Measurements from ENCODE around the gene KIF13A.
"Not testable (repeated sequence)": the region's sequence is repeated elsewhere in the genome, so short reads cannot be mapped to it uniquely, and the experiment has no call there.

Gene KIF13A

GRCh38 chr6:17907406-17908229 is 79.8 kb downstream of the KIF13A start:
- DNase-seq (ENCODE audit: low read depth, low spot score), result peak; percentile 95
- peak overlapping the region; percentile 90 for H3K27ac ChIP-seq

GRCh38 chr6:17905611-17906592 is 81.5 kb downstream of the KIF13A start:
- DNase-seq (ENCODE audit: low read depth, low spot score), result no peak
- H3K27ac ChIP-seq, result peak overlapping the region; percentile 90

DNA sequence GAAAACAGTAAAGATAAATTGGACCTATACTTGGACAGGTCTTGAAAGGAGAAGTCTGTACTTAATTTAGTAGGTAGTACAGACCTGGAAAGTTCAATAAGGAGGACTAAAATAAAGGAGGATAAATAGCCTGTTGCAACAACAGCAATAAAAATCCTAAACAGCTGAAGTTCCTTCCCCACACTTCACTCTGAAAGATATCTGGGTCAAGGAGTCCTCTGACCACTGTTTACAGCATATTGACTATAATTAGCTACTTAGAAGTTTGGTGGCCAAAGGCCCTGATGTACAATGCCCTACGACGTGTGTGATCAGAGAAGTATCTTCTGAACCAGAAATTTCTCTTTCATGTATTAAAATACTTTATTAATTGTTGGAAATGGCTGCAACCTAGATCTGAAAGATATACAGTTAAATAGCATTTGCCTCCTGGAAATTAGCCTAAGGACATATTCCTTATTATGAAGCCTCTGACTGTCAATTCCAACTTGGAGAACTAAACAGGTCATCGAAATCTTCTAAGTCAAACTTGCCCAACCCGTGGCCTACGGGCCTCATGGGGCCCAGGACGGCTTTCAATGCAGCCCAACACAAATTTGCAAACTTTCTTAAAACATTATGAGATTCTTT is 82.8 kb downstream of the KIF13A start:
- DNase-seq (ENCODE audit: low read depth, low spot score), result no peak
- peak overlapping the region; percentile 90 for H3K27ac ChIP-seq

DNA sequence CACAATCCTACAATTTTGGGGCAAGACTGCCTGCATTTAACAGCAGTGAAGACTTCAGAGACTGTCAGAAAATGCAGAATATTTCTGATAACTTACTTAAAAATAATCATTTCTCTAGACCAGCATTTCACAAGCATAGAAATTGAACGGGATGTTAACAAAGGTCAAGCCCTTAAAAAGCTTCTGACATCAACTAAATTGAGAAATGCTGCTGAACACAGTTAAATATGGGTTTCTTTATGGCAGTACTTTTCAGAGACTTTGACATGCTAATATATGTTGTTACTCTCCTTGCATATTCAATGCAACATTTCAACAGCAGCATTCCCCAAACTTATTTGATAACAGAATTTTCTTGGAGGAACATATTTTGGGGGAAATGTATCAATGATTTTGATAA is 84.5 kb downstream of the KIF13A start:
- no peak for DNase-seq (ENCODE audit: low read depth, low spot score)
- no peak overlapping the region for H3K27ac ChIP-seq

- DNase-seq (ENCODE audit: low read depth, low spot score), result no peak
- no peak overlapping the region for H3K27ac ChIP-seq
Observed at GRCh38 chr6:17901493-17901892, 85.9 kb downstream of the KIF13A start.

DNA sequence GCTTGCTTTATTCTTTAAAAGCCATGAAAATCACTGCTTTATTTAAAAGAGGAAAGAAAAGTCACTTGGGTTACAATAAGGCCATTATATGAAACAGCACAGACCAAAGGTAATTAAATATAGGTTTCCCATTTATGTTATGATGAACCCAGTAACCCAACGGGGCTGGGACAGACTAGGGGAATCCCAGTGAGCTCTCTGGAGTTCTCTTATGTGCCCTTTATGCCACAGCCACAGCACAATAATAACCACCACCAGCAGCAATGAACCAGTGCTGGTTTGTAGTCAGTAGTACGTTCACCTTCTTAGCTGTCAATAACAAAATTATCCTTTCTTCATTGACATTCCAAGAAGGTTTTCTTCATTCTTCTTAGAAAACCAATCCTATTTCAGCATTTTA is 87.4 kb downstream of the KIF13A start:
- no peak for DNase-seq (ENCODE audit: low read depth, low spot score)
- no peak overlapping the region for H3K27ac ChIP-seq

DNA sequence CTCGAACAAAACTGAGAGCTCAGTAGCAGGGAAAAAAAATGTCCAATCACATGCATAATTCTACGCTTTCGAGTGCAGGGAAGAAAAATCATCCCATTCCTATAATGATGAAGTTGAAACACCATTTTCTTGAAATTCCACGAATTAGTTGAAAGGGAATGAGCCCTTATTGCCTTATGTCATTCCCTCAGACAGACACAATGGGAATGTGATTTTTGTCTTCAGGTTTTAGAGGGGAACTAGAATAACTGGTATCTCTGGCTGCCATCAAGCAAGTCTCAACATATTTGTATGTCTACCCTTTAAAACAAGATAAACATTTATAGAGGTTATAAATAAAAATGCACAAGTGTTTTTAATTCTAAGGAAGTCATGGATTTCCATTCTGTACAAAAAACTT is 87.9 kb downstream of the KIF13A start:
- H3K27ac ChIP-seq, result no peak overlapping the region
- DNase-seq (ENCODE audit: low read depth, low spot score), result no peak

- H3K27ac ChIP-seq, result peak overlapping the region; percentile 28
- DNase-seq (ENCODE audit: low read depth, low spot score), result no peak
Observed at GRCh38 chr6:17897681-17898080, 89.8 kb downstream of the KIF13A start.

DNA sequence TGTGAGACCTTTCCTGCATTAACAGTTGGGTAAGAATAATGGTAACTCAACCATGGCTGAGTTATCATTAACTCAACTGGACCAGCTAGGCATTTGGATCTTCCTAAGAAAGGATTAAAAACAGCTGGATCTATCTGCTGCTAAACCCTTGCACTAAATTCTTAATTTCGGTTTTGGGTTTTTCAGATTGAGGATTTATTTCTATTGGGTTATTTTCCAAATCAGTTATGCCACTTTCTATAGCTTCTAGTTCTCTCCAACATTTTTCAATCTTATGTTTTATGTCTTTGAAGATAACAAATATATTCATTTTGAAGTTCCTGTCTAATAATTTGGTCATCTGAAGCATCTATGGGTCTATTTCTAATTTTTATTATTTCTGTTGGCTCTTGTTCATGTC is 92.5 kb downstream of the KIF13A start:
- H3K27ac ChIP-seq, result no peak overlapping the region
- DNase-seq (ENCODE audit: low read depth, low spot score), result no peak

DNA sequence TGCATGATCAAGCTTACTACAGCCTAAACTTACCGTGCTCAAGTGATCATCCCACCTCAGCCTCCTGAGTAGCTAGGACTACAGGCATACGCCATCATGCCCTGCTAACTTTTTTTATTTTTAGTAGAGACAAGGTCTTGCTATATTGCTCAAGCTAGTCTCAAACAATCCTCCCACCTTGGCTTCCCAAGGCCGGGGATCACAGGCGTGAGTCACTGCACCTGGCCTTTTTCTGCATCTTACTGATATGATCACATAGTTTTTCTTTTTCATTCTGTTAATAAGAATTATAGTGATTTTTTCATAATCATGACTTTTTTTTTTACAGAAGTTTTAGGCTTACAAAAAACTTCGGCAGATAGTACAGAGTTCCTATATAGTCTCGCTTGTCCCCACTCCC is 93.2 kb downstream of the KIF13A start:
- DNase-seq (ENCODE audit: low read depth, low spot score), result no peak
- no peak overlapping the region for H3K27ac ChIP-seq

DNA sequence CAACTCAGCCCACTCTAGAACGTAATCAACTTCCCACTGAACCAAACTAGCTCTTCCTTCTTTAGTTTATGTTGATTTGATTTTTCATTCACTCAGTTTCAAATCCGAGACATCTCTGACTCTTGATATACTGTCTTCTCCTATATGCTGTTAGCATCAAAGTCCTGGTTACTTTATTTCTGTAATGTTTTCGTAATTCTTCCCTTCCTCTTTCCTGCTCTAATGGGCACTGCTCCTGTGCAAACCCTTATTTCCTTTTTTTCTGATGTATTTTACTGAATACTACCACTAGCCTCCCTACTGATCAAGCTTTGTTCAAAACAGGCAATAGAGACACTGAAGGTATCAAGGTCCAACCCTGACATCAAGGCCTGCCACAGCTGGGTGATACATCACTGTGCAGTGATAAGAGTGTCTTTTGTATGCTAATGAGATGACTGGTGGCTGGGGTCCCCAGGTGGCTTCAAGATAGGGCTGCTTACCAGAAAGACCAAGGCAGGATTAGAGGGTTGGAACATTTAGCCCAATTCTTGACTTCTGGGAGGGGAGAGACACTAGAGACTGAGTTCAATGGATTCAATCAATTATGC is 95.2 kb downstream of the KIF13A start:
- DNase-seq (ENCODE audit: low read depth, low spot score), result no peak
- no peak overlapping the region for H3K27ac ChIP-seq

GRCh38 chr6:17890309-17890708 is 97.1 kb downstream of the KIF13A start:
- H3K27ac ChIP-seq, result no peak overlapping the region
- DNase-seq (ENCODE audit: low read depth, low spot score), result no peak

DNA sequence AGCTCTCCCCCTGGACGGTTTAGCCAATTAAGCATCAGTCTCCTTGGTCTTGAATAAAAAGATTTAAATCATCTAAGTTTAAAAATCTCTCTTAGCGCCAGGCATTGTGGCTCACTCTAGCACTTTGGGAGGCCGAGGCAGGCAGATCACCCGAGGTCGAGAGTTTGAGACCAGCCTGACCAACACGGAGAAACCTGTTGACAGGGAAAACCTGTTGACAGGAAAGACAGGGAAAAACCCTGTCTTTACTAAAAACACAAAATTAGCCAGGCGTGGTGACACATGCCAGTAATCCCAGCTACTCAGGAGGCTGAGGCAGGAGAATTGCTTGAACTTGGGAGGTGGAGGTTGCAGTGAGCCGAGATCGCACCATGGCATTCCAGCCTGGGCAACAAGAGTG is 97.7 kb downstream of the KIF13A start:
- not testable (repeated sequence) for DNase-seq (ENCODE audit: low read depth, low spot score); H3K27ac ChIP-seq

DNA sequence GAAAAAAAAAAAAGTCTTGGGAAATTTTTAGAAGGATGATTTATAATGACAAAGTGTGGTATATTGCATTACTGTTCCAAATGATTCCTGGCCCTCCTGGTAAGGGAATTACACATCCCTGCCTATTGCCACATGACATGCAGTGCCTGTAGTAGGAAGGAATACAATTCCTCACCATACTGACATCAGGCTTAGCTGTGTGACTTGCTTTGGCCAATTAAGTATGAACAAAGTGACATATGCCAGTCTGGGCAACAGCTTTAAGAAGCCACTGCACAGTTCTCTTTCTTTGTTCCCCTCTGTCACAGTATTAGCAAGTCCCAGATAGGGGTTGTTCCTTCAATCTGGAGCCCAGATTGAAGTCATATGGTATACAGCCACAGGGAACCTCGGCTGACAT is 100.5 kb downstream of the KIF13A start:
- H3K27ac ChIP-seq, result no peak overlapping the region

GRCh38 chr6:17885889-17886576 is 101.4 kb downstream of the KIF13A start:
- no peak for DNase-seq (ENCODE audit: low read depth, low spot score)
- H3K27ac ChIP-seq, result peak overlapping the region; percentile 5

More for the DNA sequence above, 100.5 kb downstream of the KIF13A start:
- no peak for DNase-seq (ENCODE audit: low read depth, low spot score)

DNA sequence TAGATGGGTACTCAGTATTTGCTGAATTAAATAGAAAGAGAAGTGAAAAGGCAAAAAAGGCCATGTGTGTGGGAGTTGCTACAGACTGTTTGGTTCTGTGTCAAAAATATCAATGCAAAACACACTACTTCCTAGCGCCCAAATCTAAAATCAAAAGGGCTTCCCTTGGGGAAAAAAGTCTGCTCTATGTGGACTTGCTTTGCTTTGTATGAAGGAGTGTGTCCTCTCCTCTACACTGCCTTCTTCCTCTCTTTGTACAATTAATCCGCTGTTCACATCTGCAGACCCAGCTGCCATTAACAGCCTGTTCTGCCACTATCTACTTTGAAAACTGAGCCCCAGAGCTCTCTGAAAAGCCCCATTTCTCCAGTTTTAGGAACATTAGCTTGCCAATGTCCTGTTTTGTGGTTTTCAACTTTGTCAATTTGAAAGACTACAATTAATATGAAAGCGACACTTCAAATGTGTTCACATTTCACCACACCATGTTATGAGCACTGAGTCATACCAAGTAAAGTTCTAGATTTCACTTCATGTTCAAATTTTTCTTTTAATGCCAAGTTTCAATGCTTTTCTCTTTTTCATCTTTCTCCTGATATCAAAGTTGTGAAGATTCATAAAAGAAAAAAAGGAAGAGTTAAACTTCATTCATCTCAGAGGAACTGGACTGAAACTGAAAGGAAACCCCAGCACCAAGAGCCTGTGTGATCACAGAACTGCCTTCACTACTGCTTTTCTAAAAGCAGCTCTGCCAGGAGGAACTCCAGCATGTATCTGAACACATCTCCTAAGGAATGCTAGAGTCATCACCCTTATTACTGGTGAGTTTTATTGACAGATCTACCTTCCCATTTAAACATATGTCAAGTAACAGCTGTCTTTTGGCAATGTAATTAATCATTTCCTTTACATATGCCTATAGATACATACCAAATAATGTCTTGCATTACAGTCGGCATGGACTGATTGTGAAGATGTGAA is 102.6 kb downstream of the KIF13A start:
- DNase-seq (ENCODE audit: low read depth, low spot score), result no peak
- H3K27ac ChIP-seq, result peak overlapping the region; percentile 13

DNA sequence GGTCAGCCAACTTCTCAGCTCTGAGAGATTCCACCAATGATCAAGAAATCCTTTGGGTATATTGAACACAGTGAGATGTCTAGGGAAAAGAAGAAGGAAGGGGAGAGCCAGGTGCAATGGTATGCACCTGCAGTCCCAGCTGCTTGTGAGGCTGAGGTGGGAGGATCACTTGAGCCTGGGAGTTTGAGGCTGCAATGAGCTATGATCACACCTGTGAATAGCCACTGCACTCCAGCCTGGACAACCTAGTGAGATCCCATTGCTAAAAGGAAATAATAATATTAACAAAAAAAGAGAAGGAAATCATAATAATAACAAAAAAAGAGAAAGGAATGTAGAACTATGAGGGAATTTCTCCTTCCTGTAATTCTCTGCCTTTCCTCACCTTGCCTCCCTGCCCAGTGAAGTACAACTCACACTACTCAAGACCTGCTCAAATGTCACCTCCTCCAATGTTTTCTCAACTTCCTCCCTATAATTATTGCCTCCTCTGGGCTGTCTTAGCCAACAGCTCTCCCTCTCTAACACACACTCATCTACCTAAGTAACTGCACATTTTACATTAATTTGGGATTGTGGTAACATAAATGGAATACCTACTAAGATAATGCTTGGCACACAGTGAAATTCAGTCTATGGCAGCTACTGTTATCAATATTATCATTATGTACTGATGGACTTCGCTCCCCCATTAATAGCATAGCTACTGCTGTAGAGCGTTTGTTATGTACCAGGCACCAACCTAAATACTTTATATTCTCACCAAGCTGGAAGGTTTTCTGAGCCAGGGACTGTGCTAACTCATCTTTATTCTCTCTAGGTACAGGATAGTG is 103.6 kb downstream of the KIF13A start:
- DNase-seq (ENCODE audit: low read depth, low spot score), result no peak
- H3K27ac ChIP-seq, result no peak overlapping the region

All from epithelial cell of prostate (primary cell).